CD4-positive, alpha-beta T cell treated with Interleukin-15 for 1 hour (primary cell): ENCODE measurements around the gene CTNND2.

Experiments
- DNase-seq: peaks from one replicate; pipeline ENCODE4 v3.0.0-alpha.2; 2020

CTNND2 gene

DNA sequence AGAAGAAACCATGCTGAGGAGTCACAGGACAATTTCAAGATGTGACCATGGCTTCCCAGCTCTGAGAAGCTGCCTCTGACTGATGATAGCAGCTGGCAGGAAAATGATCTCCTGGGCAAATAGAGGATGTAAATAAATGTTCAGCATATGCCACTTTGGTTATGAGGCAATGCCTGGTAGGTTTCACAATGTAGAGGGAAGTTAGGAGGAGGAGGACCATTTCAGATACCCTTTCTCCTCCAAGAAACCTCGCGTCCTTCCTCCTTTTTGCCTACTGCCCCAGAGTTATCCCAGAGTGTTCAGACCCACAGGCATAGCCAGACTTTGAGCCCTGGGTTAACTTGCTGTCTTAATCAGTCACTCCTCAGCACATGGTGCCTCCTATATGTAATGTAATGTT lies 601.6 kb downstream of the CTNND2 start:
- DNase-seq: no peak

GRCh38 chr5:11301171-11301570 lies 603.1 kb downstream of the CTNND2 start:
- no peak for DNase-seq

DNA sequence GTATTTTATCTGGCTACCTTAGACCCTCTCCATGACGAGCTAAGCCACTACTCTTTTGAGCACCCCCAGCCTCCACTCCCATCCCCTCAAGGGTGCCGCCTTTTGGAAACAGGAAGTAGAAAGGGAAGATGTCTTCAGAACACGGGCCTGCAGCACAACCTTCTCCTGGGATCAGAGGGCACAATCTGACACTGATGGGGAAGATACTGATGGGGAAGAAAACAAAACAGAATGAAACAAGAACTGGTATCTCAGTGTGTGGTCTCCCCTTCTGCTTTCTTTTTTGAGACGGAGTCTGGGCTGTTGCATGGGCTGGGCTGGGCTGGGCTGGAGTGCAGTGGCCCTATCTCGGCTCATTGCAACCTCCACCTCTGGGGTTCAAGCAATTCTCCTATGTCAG lies 603.5 kb downstream of the CTNND2 start:
- no peak for DNase-seq

DNA sequence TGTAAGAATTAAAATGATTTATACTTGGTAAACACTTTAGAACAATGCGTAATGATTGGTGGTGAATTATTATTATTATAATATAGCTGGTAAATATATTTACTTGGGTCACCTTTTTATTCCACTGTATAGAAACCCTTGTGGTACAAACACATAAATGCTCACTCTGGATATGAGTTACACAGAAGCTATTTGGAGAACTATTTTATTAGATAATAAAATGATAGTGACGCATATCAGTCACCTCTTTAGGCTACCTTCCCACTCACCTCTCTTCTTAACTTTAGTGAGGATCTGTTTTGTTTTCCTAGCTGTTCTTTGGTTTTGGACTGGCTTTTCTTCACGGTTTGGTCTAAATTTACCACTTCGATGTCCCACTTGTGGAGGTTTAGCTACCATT lies 605.4 kb downstream of the CTNND2 start:
- no peak for DNase-seq

- no peak for DNase-seq
Measured at GRCh38 chr5:11293523-11293922, 610.7 kb downstream of the CTNND2 start.

GRCh38 chr5:11292648-11293356 lies 611.4 kb downstream of the CTNND2 start:
- DNase-seq: no peak

- no peak for DNase-seq
Measured at GRCh38 chr5:11289733-11290132, 614.5 kb downstream of the CTNND2 start.

DNA sequence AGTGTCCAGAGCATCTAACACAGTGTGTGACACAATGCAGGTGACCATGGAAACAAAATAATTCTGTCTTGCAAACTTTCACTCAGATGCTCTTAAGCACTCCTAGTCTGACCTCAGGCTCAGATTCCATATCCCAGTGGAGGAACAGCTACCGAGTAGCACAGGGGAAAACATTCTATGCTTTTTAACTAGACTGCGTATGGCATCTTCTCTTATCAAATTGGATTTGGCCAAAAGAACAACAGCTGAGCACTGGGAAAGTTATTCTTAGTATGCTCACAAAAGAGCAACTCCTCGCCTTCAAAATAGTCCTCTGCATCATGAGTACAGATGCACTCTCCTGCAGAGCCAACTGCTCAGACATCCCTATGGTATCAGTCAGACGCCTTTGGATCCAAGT lies 615.0 kb downstream of the CTNND2 start:
- no peak for DNase-seq

- no peak for DNase-seq
Measured at GRCh38 chr5:11281842-11282241, 622.4 kb downstream of the CTNND2 start.

- no peak for DNase-seq
Measured at GRCh38 chr5:11277323-11277722, 626.9 kb downstream of the CTNND2 start.

- no peak for DNase-seq
Measured at GRCh38 chr5:11273180-11273903, 630.9 kb downstream of the CTNND2 start.

GRCh38 chr5:11269515-11269914 lies 634.7 kb downstream of the CTNND2 start:
- no peak for DNase-seq

DNA sequence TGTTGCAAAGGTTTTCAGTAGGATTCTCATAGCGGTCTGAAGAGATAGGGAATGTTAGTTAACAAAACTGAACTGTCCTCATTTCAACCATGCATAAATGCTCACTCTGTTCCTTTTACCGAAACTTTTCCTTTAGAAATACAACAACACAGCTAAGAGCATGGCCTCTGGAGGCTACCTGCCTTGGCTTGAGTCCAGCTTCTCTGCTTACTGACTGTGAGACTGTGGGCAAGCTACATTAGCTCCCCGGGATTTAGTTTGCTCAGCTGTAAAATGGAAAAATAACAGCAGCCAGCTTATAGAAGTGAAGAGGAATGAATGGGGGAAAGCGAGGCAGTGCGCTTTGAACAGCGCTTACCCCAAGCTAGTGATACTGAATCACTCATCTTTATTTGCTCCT lies 635.4 kb downstream of the CTNND2 start:
- no peak for DNase-seq

GRCh38 chr5:11266331-11266730 lies 637.9 kb downstream of the CTNND2 start:
- no peak for DNase-seq

- no peak for DNase-seq
Measured at GRCh38 chr5:11261241-11261640, 643.0 kb downstream of the CTNND2 start.

DNA sequence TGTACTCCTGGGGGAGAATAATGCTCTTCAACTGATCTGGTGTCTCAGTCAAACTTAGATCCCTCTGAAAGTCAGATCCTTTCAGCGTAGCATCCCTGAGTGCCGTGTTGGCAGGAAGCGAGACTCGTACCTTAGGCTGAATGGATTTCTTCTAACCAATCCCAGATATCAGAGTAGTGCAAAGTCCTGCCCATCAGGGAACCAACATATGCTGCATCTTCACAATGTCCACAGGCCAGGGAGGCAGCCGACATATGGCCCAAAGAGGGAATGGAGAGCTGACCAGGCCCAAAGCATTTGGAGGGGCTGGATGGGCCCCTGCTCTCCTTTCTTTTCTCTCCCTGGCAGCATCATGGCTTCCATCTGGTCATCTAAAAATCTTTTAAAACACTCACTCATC lies 646.2 kb downstream of the CTNND2 start:
- no peak for DNase-seq

DNA sequence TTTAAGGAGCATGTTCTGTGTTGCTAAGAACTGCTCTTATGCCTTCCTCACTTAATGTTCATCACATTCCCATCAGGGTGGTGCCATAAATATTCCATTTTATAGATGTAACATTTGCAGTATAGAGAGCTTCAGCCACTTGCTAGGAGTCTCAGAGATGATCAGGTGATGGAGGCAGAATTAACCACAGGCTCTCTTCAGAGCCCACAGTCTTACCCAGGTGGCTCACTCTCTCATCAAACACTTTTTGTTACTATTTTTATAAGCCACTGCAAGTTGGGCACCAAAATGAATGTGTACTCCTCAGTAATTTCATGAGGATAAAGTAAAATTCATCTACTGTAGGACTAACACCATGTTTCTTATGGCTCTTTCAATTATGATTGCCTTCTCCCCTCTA lies 651.7 kb downstream of the CTNND2 start:
- no peak for DNase-seq

DNA sequence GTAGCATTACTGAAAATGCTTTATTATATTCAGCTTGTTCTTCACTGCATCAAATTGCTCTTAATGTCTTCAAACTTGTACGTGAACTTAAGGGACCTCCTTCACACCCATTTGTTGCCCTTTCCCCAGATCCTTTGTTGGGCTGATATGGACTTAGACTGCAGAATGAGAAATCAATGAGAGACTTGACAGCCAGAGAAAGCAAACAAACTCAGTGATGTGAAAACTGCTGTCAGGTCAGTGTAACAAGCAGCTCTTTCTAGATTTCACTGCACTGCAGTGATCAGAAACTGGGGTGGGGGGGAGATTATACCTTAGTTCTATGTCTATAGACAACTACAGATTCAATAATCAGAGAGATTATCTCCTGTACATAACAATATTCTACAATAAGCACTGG lies 652.2 kb downstream of the CTNND2 start:
- DNase-seq: no peak

DNA sequence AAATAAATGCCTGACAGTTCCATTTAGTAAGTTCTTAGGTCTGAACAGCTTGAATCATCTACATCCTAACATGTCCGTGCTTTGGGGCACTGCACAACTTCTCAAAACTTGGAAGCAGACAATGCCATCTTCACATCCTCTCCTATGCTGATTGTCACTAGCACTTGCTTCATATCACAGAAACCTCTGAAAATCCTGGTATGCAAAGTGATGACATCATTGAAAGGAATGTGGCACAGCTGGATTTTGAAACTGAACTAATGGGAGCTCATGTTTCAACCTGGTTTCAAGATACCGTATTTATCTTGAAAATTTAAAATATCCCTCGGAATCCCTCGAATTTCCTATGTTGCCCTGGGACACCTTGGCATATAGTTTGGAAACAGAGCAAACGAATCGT lies 653.0 kb downstream of the CTNND2 start:
- no peak for DNase-seq

DNA sequence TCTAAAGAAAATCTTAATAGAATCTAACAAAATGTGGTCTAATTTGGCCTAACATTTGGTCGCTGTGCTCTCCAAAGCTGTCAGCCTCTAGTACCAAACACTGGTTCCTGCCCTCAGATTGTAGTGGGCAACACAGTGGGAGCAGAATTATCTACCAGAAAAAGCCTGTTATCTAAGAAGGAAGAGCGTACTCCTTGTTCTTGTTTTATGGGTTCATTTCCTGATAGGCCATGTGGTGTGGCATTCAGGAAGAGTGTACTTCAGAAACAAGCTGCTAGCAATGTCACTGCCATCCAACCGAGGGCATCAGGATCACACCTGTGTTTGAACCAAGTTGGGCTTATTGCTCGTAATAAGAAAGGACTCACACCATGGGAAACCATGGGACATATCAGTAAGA lies 655.3 kb downstream of the CTNND2 start:
- DNase-seq: no peak

DNA sequence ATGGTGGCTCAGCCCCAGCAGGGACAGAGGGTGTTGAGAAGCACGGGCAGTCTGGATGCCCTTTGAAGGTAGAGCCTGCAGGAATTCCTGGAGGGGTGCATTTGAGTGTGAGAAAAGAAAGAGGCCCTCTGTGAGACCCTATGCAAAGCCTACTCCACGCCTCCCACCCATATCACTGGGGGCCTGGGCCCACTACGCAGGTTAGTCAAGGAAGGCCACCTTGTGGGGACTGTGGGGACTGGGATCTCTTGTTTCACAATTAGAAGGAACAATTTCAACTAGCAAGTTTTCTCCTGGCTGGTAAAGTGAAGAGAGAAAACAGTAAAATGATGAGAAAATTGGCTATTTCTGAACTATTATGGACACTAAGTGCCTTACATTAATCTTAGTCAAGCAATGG lies 657.0 kb downstream of the CTNND2 start:
- no peak for DNase-seq

DNA sequence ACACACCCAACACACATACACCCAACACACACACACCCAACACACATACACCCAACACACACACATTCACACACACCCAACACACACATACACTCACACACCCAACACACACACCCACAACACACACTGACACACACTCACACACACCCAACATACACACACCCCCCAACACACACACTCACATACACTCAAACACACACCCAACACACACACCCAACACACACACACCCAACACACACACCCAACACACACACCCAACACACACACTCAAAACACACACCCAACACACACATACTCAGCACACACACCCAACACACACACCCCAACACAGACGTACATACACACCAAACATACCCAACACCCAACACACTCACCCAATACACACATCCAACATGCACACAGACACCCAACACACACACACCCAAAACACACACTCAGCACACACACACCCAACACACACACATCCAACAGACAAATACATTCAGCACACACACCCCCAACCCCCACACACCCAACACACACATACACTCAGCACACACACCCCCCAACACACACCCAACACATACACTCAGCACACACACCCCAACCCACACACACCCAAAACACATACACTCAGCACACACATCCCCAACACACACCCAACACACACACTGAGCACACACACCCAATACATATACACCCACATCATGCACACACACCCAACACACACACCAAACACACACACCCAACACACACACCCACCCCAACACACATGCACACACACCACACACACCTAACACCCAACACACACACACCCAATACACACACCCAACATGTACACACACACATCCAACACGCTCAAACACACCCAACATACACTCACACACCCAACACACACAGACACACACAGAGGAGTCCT lies 663.7 kb downstream of the CTNND2 start:
- no peak for DNase-seq

DNA sequence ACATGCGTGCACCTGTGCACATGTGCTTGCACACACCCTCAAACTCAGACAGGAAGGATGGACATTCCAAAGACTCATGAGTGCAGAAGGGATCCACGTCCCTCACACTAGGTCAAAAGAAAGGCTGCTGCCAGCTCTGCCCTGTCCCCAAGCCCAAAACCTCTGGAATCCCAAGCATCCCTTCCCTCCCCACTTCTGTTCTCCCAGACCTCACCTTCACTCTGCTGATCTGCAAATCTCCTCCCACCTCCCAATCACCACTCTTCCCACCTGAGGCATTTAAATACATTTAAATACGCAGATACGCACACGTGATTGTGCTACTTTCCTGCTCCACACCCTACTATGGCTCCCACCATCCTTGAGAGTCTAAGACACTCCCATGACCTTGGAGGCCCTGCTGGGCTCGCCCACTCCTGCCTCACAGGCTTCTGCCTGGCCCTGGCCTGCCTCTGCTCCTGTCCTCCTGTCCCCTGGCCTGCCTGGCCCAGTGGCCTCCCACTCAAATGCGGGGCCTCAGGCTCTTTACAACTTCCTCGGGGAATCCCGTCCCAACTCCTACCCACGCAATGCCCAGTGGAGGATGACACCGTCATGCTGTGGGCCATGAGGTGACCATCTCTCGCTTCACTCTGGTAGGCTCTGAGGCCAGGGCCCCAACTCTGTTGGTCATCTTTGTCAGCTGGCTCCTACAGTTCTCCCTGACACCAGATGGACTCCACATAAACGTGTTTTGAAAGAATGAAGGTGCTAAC lies 664.8 kb downstream of the CTNND2 start:
- no peak for DNase-seq
